Ovary (tissue), 3 donors: ENCODE measurements around the gene KRTAP5-6.

Experiments used
- EP300 ChIP-seq: sonication (generic); formaldehyde crosslinking; IDR thresholded peaks from one replicate; pipeline ENCODE4 v1.6.1; 2017; ENCODE audit warnings: antibody characterized with exemption
- POLR2A ChIP-seq: fragments of 450-650 bp; IDR thresholded peaks from one replicate; pipeline ENCODE4 v1.6.1; 2017; ENCODE audit warnings: antibody characterized with exemption, mild to moderate bottlenecking, moderate library complexity
- TF ChIP-seq, protein P1 (sequence below), 3 donors: fragments of 450-650 bp in 2 of 3; fragments of 200-600 bp in 1 of 3; IDR thresholded peaks; one replicate each; pipeline versions ENCODE4 v1.5.1 to v1.8.0; 2016 to 2022; ENCODE audit warnings: antibody characterized with exemption in 3 of 3, mild to moderate bottlenecking in 1 of 3
- donor health status: DM: no; HTN: no; CAD: no.

DNA sequence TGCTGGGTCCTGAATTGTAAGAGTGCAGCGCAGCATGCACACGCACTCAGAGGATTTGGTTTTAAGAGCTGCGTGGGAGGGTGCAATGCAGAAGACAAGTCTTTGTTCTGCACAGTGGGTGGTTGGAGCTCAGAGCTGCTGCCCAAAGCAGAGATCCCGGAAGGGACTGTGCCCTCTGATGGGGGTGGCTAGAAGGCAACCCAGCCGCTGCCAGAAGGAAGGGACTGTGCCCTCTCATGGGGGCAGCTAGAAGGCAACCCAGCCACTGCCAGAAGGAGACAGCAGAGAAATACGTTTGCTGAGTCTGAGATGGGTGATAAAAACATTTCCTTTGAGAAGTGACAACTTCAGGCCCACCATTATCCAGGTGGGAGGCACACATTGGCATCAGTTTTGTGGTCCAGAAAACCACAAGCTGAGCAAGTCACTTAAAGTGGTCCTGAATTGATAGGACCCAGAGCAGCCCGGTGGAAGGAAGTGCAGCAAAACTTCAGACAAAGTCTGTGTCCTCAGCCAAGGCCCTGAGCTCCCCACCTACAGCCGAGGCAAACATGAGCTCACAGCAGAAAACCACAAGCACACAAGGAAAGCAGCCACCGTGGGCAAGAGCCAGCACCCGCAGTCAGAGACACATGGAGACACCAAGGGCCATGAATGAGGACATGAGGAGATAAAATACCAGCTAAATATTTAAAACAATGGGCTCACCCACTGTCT lies 4.3 kb downstream of the KRTAP5-6 start:
- TF ChIP-seq, protein P1, sequence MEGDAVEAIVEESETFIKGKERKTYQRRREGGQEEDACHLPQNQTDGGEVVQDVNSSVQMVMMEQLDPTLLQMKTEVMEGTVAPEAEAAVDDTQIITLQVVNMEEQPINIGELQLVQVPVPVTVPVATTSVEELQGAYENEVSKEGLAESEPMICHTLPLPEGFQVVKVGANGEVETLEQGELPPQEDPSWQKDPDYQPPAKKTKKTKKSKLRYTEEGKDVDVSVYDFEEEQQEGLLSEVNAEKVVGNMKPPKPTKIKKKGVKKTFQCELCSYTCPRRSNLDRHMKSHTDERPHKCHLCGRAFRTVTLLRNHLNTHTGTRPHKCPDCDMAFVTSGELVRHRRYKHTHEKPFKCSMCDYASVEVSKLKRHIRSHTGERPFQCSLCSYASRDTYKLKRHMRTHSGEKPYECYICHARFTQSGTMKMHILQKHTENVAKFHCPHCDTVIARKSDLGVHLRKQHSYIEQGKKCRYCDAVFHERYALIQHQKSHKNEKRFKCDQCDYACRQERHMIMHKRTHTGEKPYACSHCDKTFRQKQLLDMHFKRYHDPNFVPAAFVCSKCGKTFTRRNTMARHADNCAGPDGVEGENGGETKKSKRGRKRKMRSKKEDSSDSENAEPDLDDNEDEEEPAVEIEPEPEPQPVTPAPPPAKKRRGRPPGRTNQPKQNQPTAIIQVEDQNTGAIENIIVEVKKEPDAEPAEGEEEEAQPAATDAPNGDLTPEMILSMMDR (IDR thresholded peaks at IDR 0.05) = no peak
- no peak for TF ChIP-seq POLR2A
- no peak for TF ChIP-seq EP300
